Nephron progenitor cell (in vitro differentiated cells): Measurements from ENCODE around the gene VRK1.

ENCODE experiments used
- DNase-seq: peaks from one replicate; pipeline ENCODE4 v3.0.0; 2021
- H3K27ac Mint-ChIP-seq: 2 replicates; pipeline ENCODE4 v1.8.0; 2021; ENCODE audit warnings: mild to moderate bottlenecking, moderate library complexity, mixed read lengths
- H3K27me3 Mint-ChIP-seq: 2 replicates; pipeline ENCODE4 v1.8.0; 2021; ENCODE audit warnings: mild to moderate bottlenecking, low read depth, mixed read lengths; ENCODE audit not compliant: poor library complexity
- H3K36me3 Mint-ChIP-seq: 2 replicates; pipeline ENCODE4 v1.8.0; 2021; ENCODE audit warnings: low read depth, mixed read lengths
- H3K4me1 Mint-ChIP-seq: 2 replicates; pipeline ENCODE4 v1.8.0; 2021; ENCODE audit warnings: mixed read lengths
- H3K4me3 Mint-ChIP-seq: 2 replicates; pipeline ENCODE4 v1.8.0; 2021; ENCODE audit warnings: mild to moderate bottlenecking, moderate library complexity, mixed read lengths
- H3K9me3 Mint-ChIP-seq: 2 replicates; pipeline ENCODE4 v1.8.0; 2021; ENCODE audit warnings: mild to moderate bottlenecking, moderate library complexity, mixed read lengths
- TF ChIP-seq, protein P1 (sequence below): fragments of 200-600 bp; sonication (generic); IDR thresholded peaks from 2 replicates; pipeline ENCODE4 v1.5.0; 2021; ENCODE audit warnings: antibody characterized with exemption

VRK1 gene

DNA sequence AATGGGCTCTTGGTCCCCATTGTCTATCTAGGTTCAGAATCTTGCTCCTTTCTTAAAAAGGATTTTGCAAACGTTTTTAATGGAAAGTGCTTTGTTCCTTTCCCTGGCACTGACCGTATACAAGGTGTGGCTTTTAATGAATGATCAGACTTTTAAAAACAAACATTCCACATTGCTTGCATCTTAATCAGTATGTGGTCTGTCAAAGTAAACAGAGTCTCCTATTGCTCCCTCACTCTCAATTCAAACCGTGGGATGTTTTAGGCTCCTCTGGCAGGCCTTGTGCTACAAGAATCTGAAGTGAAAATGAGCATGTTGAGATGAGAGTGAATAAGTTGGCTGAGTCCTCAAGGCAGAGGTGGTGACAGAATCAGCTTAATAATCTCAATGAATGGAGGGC lies 107.0 kb downstream of the VRK1 start:
- H3K4me3 Mint-ChIP-seq = no peak overlapping the region
- DNase-seq = no peak
- TF ChIP-seq, protein P1, sequence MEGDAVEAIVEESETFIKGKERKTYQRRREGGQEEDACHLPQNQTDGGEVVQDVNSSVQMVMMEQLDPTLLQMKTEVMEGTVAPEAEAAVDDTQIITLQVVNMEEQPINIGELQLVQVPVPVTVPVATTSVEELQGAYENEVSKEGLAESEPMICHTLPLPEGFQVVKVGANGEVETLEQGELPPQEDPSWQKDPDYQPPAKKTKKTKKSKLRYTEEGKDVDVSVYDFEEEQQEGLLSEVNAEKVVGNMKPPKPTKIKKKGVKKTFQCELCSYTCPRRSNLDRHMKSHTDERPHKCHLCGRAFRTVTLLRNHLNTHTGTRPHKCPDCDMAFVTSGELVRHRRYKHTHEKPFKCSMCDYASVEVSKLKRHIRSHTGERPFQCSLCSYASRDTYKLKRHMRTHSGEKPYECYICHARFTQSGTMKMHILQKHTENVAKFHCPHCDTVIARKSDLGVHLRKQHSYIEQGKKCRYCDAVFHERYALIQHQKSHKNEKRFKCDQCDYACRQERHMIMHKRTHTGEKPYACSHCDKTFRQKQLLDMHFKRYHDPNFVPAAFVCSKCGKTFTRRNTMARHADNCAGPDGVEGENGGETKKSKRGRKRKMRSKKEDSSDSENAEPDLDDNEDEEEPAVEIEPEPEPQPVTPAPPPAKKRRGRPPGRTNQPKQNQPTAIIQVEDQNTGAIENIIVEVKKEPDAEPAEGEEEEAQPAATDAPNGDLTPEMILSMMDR = no peak
- H3K36me3 Mint-ChIP-seq = peaks cover 14% of the 10 kb centered on the region
- H3K9me3 Mint-ChIP-seq = peaks cover 11% of the 10 kb centered on the region
- no peak overlapping the region for H3K27ac Mint-ChIP-seq
- no peaks in the 10 kb centered on the region for H3K27me3 Mint-ChIP-seq
- peaks cover 26% of the 10 kb centered on the region for H3K4me1 Mint-ChIP-seq

DNA sequence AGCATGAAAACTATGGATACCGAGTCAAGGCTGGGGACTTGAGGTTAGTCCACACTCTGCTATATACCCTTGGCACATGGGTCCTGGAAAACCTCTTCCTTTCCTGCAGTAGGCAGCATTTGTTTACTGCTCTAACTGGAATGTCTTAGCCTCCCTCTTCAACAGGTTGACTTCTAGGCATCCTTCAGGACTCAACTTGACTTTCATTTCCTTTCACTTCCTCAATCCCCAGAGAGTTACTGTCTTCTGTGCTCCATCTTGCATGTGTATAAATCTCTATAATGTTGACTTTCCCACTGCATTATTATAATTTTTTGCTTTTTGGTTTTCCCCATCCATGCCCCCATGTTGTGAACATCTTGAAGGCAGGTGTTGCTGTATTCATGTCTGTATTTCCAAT lies 107.9 kb downstream of the VRK1 start:
- no peak for DNase-seq
- Mint-ChIP-seq H3K27ac (no peak overlapping the region), H3K9me3 (peaks cover 20% of the 10 kb centered on the region), H3K27me3 (no peaks in the 10 kb centered on the region), H3K4me3 (no peak overlapping the region), H3K4me1 (peaks cover 17% of the 10 kb centered on the region), H3K36me3 (peaks cover 22% of the 10 kb centered on the region)
- TF ChIP-seq, protein P1 = no peak

DNA sequence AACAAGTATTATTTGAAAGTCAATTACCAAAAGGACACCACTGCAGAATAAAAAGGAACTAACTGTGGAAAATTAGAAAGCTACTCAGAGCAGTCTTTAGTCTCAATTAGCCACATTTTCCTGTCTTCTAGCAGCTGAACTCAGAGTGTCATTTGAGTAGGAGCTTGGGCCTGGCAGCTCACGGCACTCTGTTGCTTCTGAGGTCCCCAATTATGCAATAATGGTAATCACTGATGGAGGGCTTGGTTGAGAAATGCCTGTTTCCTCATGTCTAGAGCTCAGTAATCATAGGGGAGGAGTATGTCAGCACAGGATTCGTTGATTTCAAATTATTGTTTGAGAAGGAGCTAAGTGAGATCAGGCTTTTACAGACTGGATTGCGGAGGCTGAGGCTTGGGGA lies 108.6 kb downstream of the VRK1 start:
- TF ChIP-seq, protein P1 = no peak
- peak overlapping the region; percentile 15 for H3K27ac Mint-ChIP-seq
- peaks cover 28% of the 10 kb centered on the region for H3K36me3 Mint-ChIP-seq
- peaks cover 22% of the 10 kb centered on the region for H3K9me3 Mint-ChIP-seq
- peaks cover 11% of the 10 kb centered on the region for H3K4me1 Mint-ChIP-seq
- peaks cover 3% of the 10 kb centered on the region for H3K27me3 Mint-ChIP-seq
- no peak overlapping the region for H3K4me3 Mint-ChIP-seq
- no peak for DNase-seq

DNA sequence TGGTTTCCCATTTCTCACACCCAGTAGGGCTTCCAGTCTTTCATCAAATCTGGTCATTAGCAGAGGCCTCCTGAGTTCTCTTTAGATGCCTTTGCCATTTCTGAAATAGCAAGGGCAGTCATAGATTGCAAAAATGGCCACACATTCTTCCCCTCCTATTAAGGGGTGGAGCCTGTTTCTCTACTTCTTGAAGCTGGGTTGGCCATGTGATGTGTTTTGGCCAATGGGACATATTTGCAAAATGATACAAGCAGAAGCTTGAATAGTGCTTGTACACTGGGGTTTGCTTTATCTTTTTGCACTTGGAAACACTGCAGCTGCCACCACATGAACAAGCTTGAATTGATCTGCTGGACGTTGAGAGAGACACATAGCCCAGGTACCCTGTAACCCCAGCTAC lies 109.3 kb downstream of the VRK1 start:
- peaks cover 28% of the 10 kb centered on the region for H3K36me3 Mint-ChIP-seq
- TF ChIP-seq, protein P1 = no peak
- H3K9me3 Mint-ChIP-seq = peaks cover 22% of the 10 kb centered on the region
- peaks cover 3% of the 10 kb centered on the region for H3K27me3 Mint-ChIP-seq
- no peak overlapping the region for H3K4me3 Mint-ChIP-seq
- peaks cover 5% of the 10 kb centered on the region for H3K4me1 Mint-ChIP-seq
- DNase-seq = no peak
- H3K27ac Mint-ChIP-seq = no peak overlapping the region

DNA sequence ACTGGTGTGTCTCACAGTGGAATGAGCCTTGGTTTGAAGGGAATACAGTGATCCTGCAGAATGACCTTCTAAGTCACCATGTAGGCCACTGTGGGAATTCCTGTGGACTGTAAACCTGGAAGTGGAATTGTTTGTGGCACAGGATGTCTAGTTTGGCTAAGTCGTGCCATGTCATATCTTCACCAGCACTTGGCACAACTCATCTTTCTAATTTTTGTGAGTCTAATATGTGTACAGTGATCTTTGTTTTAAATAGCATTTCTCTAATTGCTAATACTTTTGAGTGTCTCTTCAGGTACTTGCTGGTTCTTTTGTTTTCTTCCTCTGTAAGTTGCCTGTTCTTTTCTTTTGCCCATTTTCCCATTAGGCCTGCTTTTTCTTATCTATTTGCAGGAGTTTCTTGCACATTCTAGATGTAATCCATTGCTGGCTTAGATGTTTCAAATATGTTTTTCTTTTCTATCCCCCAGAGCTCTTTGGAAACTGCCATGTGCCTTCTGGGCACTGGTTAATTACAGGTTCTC lies 112.7 kb downstream of the VRK1 start:
- Mint-ChIP-seq H3K27ac (no peak overlapping the region), H3K36me3 (peaks cover 37% of the 10 kb centered on the region), H3K9me3 (peaks cover 30% of the 10 kb centered on the region), H3K27me3 (peaks cover 7% of the 10 kb centered on the region), H3K4me3 (no peak overlapping the region), H3K4me1 (no peaks in the 10 kb centered on the region)
- DNase-seq = no peak
- TF ChIP-seq, protein P1 = no peak

DNA sequence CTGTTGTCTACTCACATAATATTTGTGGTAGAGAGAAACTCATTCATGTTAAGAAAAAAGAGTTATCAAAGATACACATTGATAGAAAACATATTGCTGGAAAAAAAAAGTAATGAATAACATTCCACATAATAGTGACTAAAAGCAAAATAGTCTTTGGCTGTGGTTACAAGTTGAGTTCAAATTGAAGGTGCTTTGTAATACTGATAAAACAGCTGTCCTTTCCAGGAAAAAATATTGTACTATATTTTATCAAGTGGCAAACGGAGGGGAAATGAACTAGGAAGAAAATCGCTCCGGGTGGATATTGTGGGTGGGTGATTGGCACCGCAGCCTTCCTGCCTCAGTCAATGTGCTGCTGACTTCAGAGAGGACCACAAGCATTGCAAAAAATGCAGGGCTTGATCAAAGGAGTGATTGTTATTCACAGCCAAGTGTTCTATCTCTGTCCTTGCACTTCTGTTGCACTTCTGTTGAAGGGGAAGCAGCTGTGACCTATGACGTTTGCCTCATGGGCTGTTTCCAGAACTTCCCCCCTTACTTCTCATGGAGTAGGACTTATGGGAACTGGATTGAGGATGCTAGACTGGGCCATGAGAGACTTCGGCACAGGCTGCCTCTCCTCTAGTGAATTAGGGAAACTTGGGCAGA lies 114.4 kb downstream of the VRK1 start:
- peaks cover 46% of the 10 kb centered on the region for H3K36me3 Mint-ChIP-seq
- no peak overlapping the region for H3K4me3 Mint-ChIP-seq
- no peak overlapping the region for H3K27ac Mint-ChIP-seq
- no peak for DNase-seq
- peaks cover 15% of the 10 kb centered on the region for H3K27me3 Mint-ChIP-seq
- H3K4me1 Mint-ChIP-seq = peaks cover 5% of the 10 kb centered on the region
- TF ChIP-seq, protein P1 = no peak
- peaks cover 38% of the 10 kb centered on the region for H3K9me3 Mint-ChIP-seq
